HCT116 (cell line): ENCODE data around the gene PIEZO2. TPM values are rescaled to one million over a fixed set of nuclear protein-coding genes. Genes with fewer than 3 reads are reported as not detected.

ENCODE experiments used
- ATAC-seq: fragments of 200-7000 bp; cut with Tn5 transposase; 2 replicates; pipeline ENCODE4 v1.9.1; 2020; ENCODE audit warnings: mild to moderate bottlenecking, moderate library complexity
- BruUV-seq: library from RNA; stranded (reverse); fragments of 400-500 nt; replicated peaks from 2 replicates; lab custom pipeline; 2021; lab: Mats Ljungman, UMichigan
- CTCF ChIA-PET: fragments of 300-600 bp; sonication (Branson Sonifier 250); formaldehyde crosslinking; loops from one replicate; lab custom pipeline; 2021; ENCODE audit warnings: antibody characterized with exemption; lab: Charles Lee
- POLR2A ChIA-PET: fragments of 300-600, 350-600 bp; sonication (Branson Sonifier 250); formaldehyde crosslinking; loops from one replicate; lab custom pipeline; 2021; ENCODE audit warnings: antibody characterized with exemption; lab: Charles Lee
- RAD21 ChIA-PET, 2 experiments: fragments of 300-600 bp; sonication (Branson Sonifier 250); formaldehyde crosslinking; loops; one replicate each; lab custom pipeline; 2023; ENCODE audit warnings: low total read pairs in 2 of 2; ENCODE audit not compliant: uncharacterized antibody in 2 of 2, unreplicated experiment in 2 of 2, low non-redundant PET in 1 of 2; lab: Charles Lee
- DNase-seq: peaks from one replicate; pipeline ENCODE4 v3.0.0-alpha.2; 2010; ENCODE audit warnings: low read depth, low spot score
- H2AFZ ChIP-seq: fragments of 200-600 bp; shearing (Covaris generic), sonication (generic); 2 replicates; pipeline ENCODE4 v1.6.1; 2017; ENCODE audit warnings: low read depth, mixed run types, mixed read lengths, antibody characterized with exemption, low read length; ENCODE audit not compliant: poor library complexity, severe bottlenecking
- H3K27ac ChIP-seq: 2 replicates; pipeline ENCODE4 v1.5.1; 2012; ENCODE audit warnings: low read depth, low read length
- H3K27me3 ChIP-seq: fragments of 200-600 bp; sonication (generic); 2 replicates; pipeline ENCODE4 v1.6.1; 2016; ENCODE audit warnings: mixed run types, low read length, mixed read lengths; ENCODE audit not compliant: insufficient read depth
- H3K36me3 ChIP-seq, 2 experiments: fragments of 200-500 bp in 1 of 2; fragments of 200-600 bp in 1 of 2; sonication (Bioruptor generic) in 1 of 2; sonication (generic) in 1 of 2; 2 replicates each; pipeline versions ENCODE4 v1.5.1 to v1.6.1; 2014 to 2016; ENCODE audit warnings: low read length in 2 of 2, inconsistent platforms in 1 of 2, mixed read lengths in 1 of 2, mixed run types in 1 of 2; ENCODE audit not compliant: insufficient read depth in 2 of 2, control insufficient read depth in 1 of 2
- H3K4me1 ChIP-seq, 2 experiments: fragments of 200-600 bp in 1 of 2; sonication (generic) in 1 of 2; 2 replicates each; pipeline versions ENCODE4 v1.5.1 to v1.6.1; 2012 to 2017; ENCODE audit warnings: low read length in 2 of 2, inconsistent platforms in 1 of 2, mild to moderate bottlenecking in 1 of 2, mixed read lengths in 1 of 2, mixed run types in 1 of 2, moderate library complexity in 1 of 2; ENCODE audit not compliant: insufficient read depth in 2 of 2, control insufficient read depth in 1 of 2
- H3K4me2 ChIP-seq: fragments of 200-600 bp; sonication (generic); 2 replicates; pipeline ENCODE4 v1.6.1; 2017; ENCODE audit warnings: mixed run types, low read length, mixed read lengths
- H3K4me3 ChIP-seq, 2 experiments: fragments of 200-600 bp in 1 of 2; sonication (generic) in 1 of 2; replicated peaks in 1 of 2; 2 replicates each; pipeline ENCODE4 v1.5.1; 2011 to 2016; ENCODE audit warnings: low read length in 2 of 2, control low read depth in 1 of 2, low read depth in 1 of 2, mild to moderate bottlenecking in 1 of 2, mixed read lengths in 1 of 2, mixed run types in 1 of 2
- H3K79me2 ChIP-seq: fragments of 200-600 bp; sonication (generic); 2 replicates; pipeline ENCODE4 v1.6.1; 2017; ENCODE audit warnings: mild to moderate bottlenecking, mixed run types, low read length, moderate library complexity, mixed read lengths; ENCODE audit not compliant: insufficient read depth
- H3K9ac ChIP-seq: fragments of 200-600 bp; sonication (generic); 2 replicates; pipeline ENCODE4 v1.6.1; 2016; ENCODE audit warnings: low read length, mixed read lengths
- H3K9me2 ChIP-seq: fragments of 200-600 bp; sonication (generic), shearing (Covaris generic); 2 replicates; pipeline ENCODE4 v1.6.1; 2017; ENCODE audit warnings: mixed run types, mild to moderate bottlenecking, moderate library complexity; ENCODE audit not compliant: insufficient read depth
- H3K9me3 ChIP-seq, 2 experiments: fragments of 200-500 bp in 1 of 2; fragments of 200-600 bp in 1 of 2; sonication (Bioruptor generic) in 1 of 2; sonication (generic) in 1 of 2; 2 replicates each; pipeline ENCODE4 v1.6.1; 2014 to 2017; ENCODE audit warnings: low read length in 2 of 2, mixed read lengths in 2 of 2, inconsistent platforms in 1 of 2, low read depth in 1 of 2, mild to moderate bottlenecking in 1 of 2, mixed run types in 1 of 2, moderate library complexity in 1 of 2; ENCODE audit not compliant: control insufficient read depth in 1 of 2, insufficient read depth in 1 of 2
- H4K20me1 ChIP-seq: fragments of 200-600 bp; sonication (generic), shearing (Covaris generic); 2 replicates; pipeline ENCODE4 v1.6.1; 2017; ENCODE audit warnings: mixed run types, mild to moderate bottlenecking, moderate library complexity; ENCODE audit not compliant: insufficient read depth
- EZH2 ChIP-seq: fragments of 200-600 bp; sonication (generic); IDR thresholded peaks from 2 replicates; pipeline ENCODE4 v1.6.1; 2017; ENCODE audit warnings: antibody characterized with exemption, mixed run types
- FOSL1 ChIP-seq: IDR thresholded peaks from 2 replicates; pipeline ENCODE4 v1.6.1; 2012; ENCODE audit warnings: low read depth
- JUND ChIP-seq: IDR thresholded peaks from 2 replicates; pipeline ENCODE4 v1.6.1; 2012
- MAX ChIP-seq: IDR thresholded peaks from 2 replicates; pipeline ENCODE4 v1.6.1; 2012
- RAD21 ChIP-seq: IDR thresholded peaks from 2 replicates; pipeline ENCODE4 v1.6.1; 2012; ENCODE audit warnings: low read depth, mild to moderate bottlenecking
- SIN3A ChIP-seq: IDR thresholded peaks from 2 replicates; pipeline ENCODE4 v1.6.1; 2012; ENCODE audit warnings: low read depth
- SP1 ChIP-seq: IDR thresholded peaks from 2 replicates; pipeline ENCODE4 v1.6.1; 2012; ENCODE audit warnings: low read depth
- TCF7L2 ChIP-seq: IDR thresholded peaks from 2 replicates; pipeline ENCODE4 v1.7.0; 2011; ENCODE audit warnings: borderline replicate concordance, inconsistent platforms; ENCODE audit not compliant: insufficient read depth, insufficient read length; ENCODE audit errors: extremely low read depth
- ZBTB33 ChIP-seq: IDR thresholded peaks from 2 replicates; pipeline ENCODE4 v1.6.1; 2011; ENCODE audit warnings: mild to moderate bottlenecking, low read length, moderate library complexity; ENCODE audit not compliant: insufficient replicate concordance; ENCODE audit errors: extremely low read depth
- ZFX ChIP-seq: fragments of 450-650 bp; IDR thresholded peaks from 2 replicates; pipeline ENCODE4 v1.6.1; 2017
- ZNF274 ChIP-seq: fragments of 200-500 bp; sonication (Bioruptor generic); IDR thresholded peaks from 2 replicates; pipeline ENCODE4 v1.6.1; 2014; ENCODE audit warnings: mild to moderate bottlenecking, low read depth, low read length, inconsistent platforms
- intact Hi-C: fragments of 100-400 bp; cut with micrococcal nuclease; formaldehyde crosslinking; loops from 2 replicates; pipeline ENCODE4 v1.10.0; 2022
- total RNA-seq: library from RNA; stranded (reverse); gene quantifications from one replicate; pipeline ENCODE4 v1.2.1, GENCODE V29; 2021; ENCODE audit not compliant: unreplicated experiment

The PIEZO2 gene
- total RNA-seq, 1 experiment from 2014 or later = 0.34 TPM

GRCh38 chr18:10900435-10900834, 248.9 kb downstream of the PIEZO2 start:
- H2AFZ ChIP-seq = no peak overlapping the region
- H3K27ac ChIP-seq = no peak overlapping the region
- no peaks in the 10 kb centered on the region; the same call in 1 of the 2 replicates for H3K27me3 ChIP-seq
- ChIA-PET CTCF (no interaction called here), POLR2A (no interaction called here), RAD21 (no interaction called here)
- no peak for DNase-seq
- intact Hi-C loops = loop anchor here (5.0 kb wide), 1 partner anchor 48 kb away; no protein-coding TSS in a partner anchor
- H3K4me1 ChIP-seq = no peaks in the 10 kb centered on the region
- no TSS peak for BruUV-seq
- no peak overlapping the region for H3K4me2 ChIP-seq
- no peaks in the 10 kb centered on the region for H3K9me2 ChIP-seq
- no peak overlapping the region for H3K4me3 ChIP-seq
- no peak overlapping the region for H3K9ac ChIP-seq
- TF ChIP-seq FOSL1 (no peak), TCF7L2 (no peak), MAX (no peak), ZFX (no peak), SP1 (no peak)
- H3K79me2 ChIP-seq = no peaks in the 10 kb centered on the region
- no peaks in the 10 kb centered on the region for H3K36me3 ChIP-seq
- no peaks in the 10 kb centered on the region for H4K20me1 ChIP-seq
- no peak for ATAC-seq
- no peaks in the 10 kb centered on the region for H3K9me3 ChIP-seq

- no peaks in the 10 kb centered on the region for H3K79me2 ChIP-seq
- H4K20me1 ChIP-seq = no peaks in the 10 kb centered on the region
- H3K4me1 ChIP-seq = no peaks in the 10 kb centered on the region
- no peaks in the 10 kb centered on the region for H3K9me3 ChIP-seq
- no peak overlapping the region for H3K27ac ChIP-seq
- no peak for DNase-seq
- H3K9ac ChIP-seq = no peak overlapping the region
- H2AFZ ChIP-seq = no peak overlapping the region
- H3K9me2 ChIP-seq = no peaks in the 10 kb centered on the region
- intact Hi-C loops = no loop called here
- TF ChIP-seq EZH2 (no peak), ZFX (no peak), JUND (no peak), ZNF274 (no peak), ZBTB33 (no peak), FOSL1 (no peak), SIN3A (no peak), RAD21 (no peak)
- TF ChIP-seq, all 23 proteins: peak for 0
- ATAC-seq = no peak
- Histone ChIP-seq H3K36me3 (no peaks in the 10 kb centered on the region), H3K27me3 (no peaks in the 10 kb centered on the region; the same call in 1 of the 2 replicates), H3K4me3 (no peak overlapping the region), H3K4me2 (no peak overlapping the region)
- ChIA-PET CTCF (no interaction called here), POLR2A (no interaction called here), RAD21 (no interaction called here)
- BruUV-seq = no TSS peak
Measured at GRCh38 chr18:10899481-10899880, 249.9 kb downstream of the PIEZO2 start.
